Neural progenitor cell (in vitro differentiated cells): Measurements from ENCODE around the gene RAC2. TPM values are rescaled to one million over a fixed set of nuclear protein-coding genes. Genes with fewer than 3 reads are reported as not detected.

Source experiments
- DNase-seq: peaks from one replicate; pipeline ENCODE4 v3.0.0-alpha.2; 2016; ENCODE audit warnings: low spot score
- H2AFZ ChIP-seq: fragments of 200-600 bp; sonication (generic); replicated peaks from 2 replicates; pipeline ENCODE4 v1.6.1; 2016; ENCODE audit warnings: antibody characterized with exemption
- H3F3A ChIP-seq: fragments of 200-600 bp; sonication (generic); 2 replicates; pipeline ENCODE4 v1.6.1; 2016; ENCODE audit warnings: antibody characterized with exemption, low read depth
- H3K27ac ChIP-seq: fragments of 200-600 bp; sonication (generic); 2 replicates; pipeline ENCODE4 v1.5.1; 2016; ENCODE audit warnings: mild to moderate bottlenecking
- H3K27me3 ChIP-seq: fragments of 200-600 bp; sonication (generic); 2 replicates; pipeline ENCODE4 v1.6.1; 2016; ENCODE audit warnings: mild to moderate bottlenecking, moderate library complexity
- H3K36me3 ChIP-seq: fragments of 200-600 bp; sonication (generic); 2 replicates; pipeline ENCODE4 v1.5.1; 2016
- H3K4me1 ChIP-seq: fragments of 200-600 bp; sonication (generic); 2 replicates; pipeline ENCODE4 v1.6.1; 2016; ENCODE audit warnings: mixed run types
- H3K4me2 ChIP-seq: fragments of 200-600 bp; sonication (generic); 2 replicates; pipeline ENCODE4 v1.6.1; 2016
- H3K4me3 ChIP-seq: fragments of 200-600 bp; sonication (generic); 2 replicates; pipeline ENCODE4 v1.5.1; 2016
- H3K79me2 ChIP-seq: fragments of 200-600 bp; sonication (generic); 2 replicates; pipeline ENCODE4 v1.6.1; 2016; ENCODE audit warnings: low read depth
- H3K9ac ChIP-seq: fragments of 200-600 bp; sonication (generic); 2 replicates; pipeline ENCODE4 v1.6.1; 2016
- H3K9me3 ChIP-seq: fragments of 200-600 bp; sonication (generic); 2 replicates; pipeline ENCODE4 v1.5.1; 2016; ENCODE audit warnings: low read depth
- H4K20me1 ChIP-seq: fragments of 200-600 bp; sonication (generic); 2 replicates; pipeline ENCODE4 v1.6.1; 2016; ENCODE audit warnings: low read depth
- H3K27ac Mint-ChIP-seq: 3 replicates; pipeline ENCODE4 v1.8.0; 2021; ENCODE audit warnings: mixed read lengths
- H3K27me3 Mint-ChIP-seq: 2 replicates; pipeline ENCODE4 v1.8.0; 2022; ENCODE audit warnings: low read depth, mild to moderate bottlenecking, inconsistent platforms, moderate library complexity, mixed read lengths; ENCODE audit not compliant: insufficient read depth
- H3K36me3 Mint-ChIP-seq: 3 replicates; pipeline ENCODE4 v1.8.0; 2021; ENCODE audit warnings: mixed read lengths
- H3K4me1 Mint-ChIP-seq: 3 replicates; pipeline ENCODE4 v1.8.0; 2021; ENCODE audit warnings: mixed read lengths
- H3K4me3 Mint-ChIP-seq: 3 replicates; pipeline ENCODE4 v1.8.0; 2021; ENCODE audit warnings: mild to moderate bottlenecking, moderate library complexity, mixed read lengths
- H3K9me3 Mint-ChIP-seq: 3 replicates; pipeline ENCODE4 v1.8.0; 2020; ENCODE audit warnings: mixed read lengths
- EZH2 ChIP-seq: fragments of 200-600 bp; sonication (generic); IDR thresholded peaks from 2 replicates; pipeline ENCODE4 v1.6.1; 2017; ENCODE audit warnings: antibody characterized with exemption, mild to moderate bottlenecking, moderate library complexity
- EZH2phosphoT487 ChIP-seq: fragments of 200-600 bp; sonication (generic); IDR thresholded peaks from 2 replicates; pipeline ENCODE4 v1.6.1; 2017; ENCODE audit warnings: antibody characterized with exemption
- total RNA-seq: library from RNA; depleted of rRNA; stranded (reverse); fragments of >200 nt; gene quantifications from 2 replicates; pipeline ENCODE4 v1.2.3, GENCODE V29; 2015; ENCODE audit warnings: low replicate concordance
- TF ChIP-seq, protein P1 (sequence below): fragments of 200-600 bp; sonication (generic); IDR thresholded peaks from 2 replicates; pipeline ENCODE4 v1.5.1; 2017; ENCODE audit warnings: antibody characterized with exemption, mild to moderate bottlenecking

The RAC2 gene
- total RNA-seq, 1 donor from 2014 or later = 1.7 TPM

DNA sequence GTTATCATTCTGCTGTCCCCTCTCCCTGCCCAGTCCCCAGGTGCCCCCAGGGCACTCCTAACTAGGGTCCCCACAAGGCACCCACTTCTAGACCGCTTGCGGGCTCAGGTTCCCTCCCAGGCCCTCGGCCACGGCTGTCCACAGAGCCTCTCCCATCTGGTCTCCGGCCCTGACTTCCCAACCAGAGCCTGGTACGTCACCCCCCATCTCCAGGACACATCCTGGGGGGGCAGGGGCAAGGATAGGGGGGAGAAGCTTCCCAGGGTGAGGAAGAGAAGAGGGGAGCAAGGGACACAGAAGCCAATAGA is 32.2 kb downstream of the RAC2 start:
- H3K27ac ChIP-seq = no peak overlapping the region
- H3K9ac ChIP-seq = no peak overlapping the region
- Mint-ChIP-seq H3K4me3 (no peak overlapping the region), H3K9me3 (no peaks in the 10 kb centered on the region), H3K27ac (no peak overlapping the region), H3K36me3 (no peaks in the 10 kb centered on the region), H3K4me1 (peaks cover 50% of the 10 kb centered on the region), H3K27me3 (peaks cover 17% of the 10 kb centered on the region)
- H3K9me3 ChIP-seq = no peaks in the 10 kb centered on the region
- TF ChIP-seq EZH2 (no peak), EZH2phosphoT487 (no peak)
- TF ChIP-seq, protein P1, sequence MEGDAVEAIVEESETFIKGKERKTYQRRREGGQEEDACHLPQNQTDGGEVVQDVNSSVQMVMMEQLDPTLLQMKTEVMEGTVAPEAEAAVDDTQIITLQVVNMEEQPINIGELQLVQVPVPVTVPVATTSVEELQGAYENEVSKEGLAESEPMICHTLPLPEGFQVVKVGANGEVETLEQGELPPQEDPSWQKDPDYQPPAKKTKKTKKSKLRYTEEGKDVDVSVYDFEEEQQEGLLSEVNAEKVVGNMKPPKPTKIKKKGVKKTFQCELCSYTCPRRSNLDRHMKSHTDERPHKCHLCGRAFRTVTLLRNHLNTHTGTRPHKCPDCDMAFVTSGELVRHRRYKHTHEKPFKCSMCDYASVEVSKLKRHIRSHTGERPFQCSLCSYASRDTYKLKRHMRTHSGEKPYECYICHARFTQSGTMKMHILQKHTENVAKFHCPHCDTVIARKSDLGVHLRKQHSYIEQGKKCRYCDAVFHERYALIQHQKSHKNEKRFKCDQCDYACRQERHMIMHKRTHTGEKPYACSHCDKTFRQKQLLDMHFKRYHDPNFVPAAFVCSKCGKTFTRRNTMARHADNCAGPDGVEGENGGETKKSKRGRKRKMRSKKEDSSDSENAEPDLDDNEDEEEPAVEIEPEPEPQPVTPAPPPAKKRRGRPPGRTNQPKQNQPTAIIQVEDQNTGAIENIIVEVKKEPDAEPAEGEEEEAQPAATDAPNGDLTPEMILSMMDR = no peak
- H3K36me3 ChIP-seq = no peaks in the 10 kb centered on the region
- no peak for DNase-seq
- H4K20me1 ChIP-seq = no peaks in the 10 kb centered on the region
- no peaks in the 10 kb centered on the region for H3K79me2 ChIP-seq
- H3K4me2 ChIP-seq = peak overlapping the region; percentile 64
- H3K27me3 ChIP-seq = no peaks in the 10 kb centered on the region
- H3F3A ChIP-seq = peaks cover 5% of the 10 kb centered on the region
- peaks cover 29% of the 10 kb centered on the region for H3K4me1 ChIP-seq
- H2AFZ ChIP-seq = peak overlapping the region; percentile 88
- H3K4me3 ChIP-seq = no peak overlapping the region

DNA sequence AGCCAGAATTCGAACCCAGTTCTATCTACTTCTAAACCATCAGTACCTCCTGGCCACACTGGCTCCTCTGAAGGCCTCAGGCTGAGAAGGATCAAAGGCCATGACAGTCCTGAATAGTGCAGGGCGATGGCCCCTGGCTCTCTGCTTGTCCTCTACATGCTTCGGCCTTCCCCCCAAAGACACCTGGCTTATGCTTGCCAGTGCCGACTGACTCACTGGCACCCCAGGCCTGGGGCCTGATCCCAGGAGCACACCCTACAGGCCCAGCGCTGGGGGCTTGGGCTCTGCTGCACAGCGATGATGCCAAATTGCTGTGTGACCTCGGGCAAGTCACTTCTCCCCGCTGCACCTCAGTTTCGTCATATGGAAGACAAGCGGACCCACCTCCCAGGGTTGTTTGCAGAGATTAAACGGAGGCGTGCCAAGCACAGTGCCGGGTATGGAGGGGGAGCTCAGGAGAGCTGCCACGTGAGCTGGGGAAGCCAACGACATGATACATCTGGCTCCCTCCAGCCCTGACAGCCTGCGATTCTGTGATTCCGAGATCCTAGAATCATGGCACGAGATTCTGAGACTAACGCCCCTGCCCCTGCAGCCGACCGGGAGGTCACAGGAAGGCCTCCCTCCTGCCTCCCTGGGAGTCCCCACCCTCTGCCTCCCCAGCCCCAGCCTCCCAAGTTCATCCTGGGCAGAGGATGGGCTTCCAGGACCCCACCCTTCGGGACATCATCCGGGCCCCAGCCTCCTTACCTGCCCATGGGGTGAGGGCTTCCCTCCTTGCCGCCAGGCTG is 32.8 kb downstream of the RAC2 start:
- Mint-ChIP-seq H3K36me3 (no peaks in the 10 kb centered on the region), H3K27ac (peak overlapping the region; percentile 46), H3K9me3 (no peaks in the 10 kb centered on the region), H3K4me3 (peak overlapping the region; percentile 18), H3K27me3 (peaks cover 15% of the 10 kb centered on the region), H3K4me1 (peaks cover 50% of the 10 kb centered on the region)
- peak overlapping the region; percentile 88 for H2AFZ ChIP-seq
- H3K4me1 ChIP-seq = peaks cover 29% of the 10 kb centered on the region
- no peak for TF ChIP-seq EZH2phosphoT487
- TF ChIP-seq, protein P1 = no peak
- TF ChIP-seq EZH2 = no peak
- no peaks in the 10 kb centered on the region for H3K36me3 ChIP-seq
- H3K79me2 ChIP-seq = no peaks in the 10 kb centered on the region
- H3K27ac ChIP-seq = no peak overlapping the region
- H3F3A ChIP-seq = peaks cover 5% of the 10 kb centered on the region
- H3K9ac ChIP-seq = no peak overlapping the region
- no peaks in the 10 kb centered on the region for H4K20me1 ChIP-seq
- H3K4me2 ChIP-seq = peak overlapping the region; percentile 64
- no peaks in the 10 kb centered on the region for H3K27me3 ChIP-seq
- H3K4me3 ChIP-seq = no peak overlapping the region
- no peaks in the 10 kb centered on the region for H3K9me3 ChIP-seq
- DNase-seq = no peak

DNA sequence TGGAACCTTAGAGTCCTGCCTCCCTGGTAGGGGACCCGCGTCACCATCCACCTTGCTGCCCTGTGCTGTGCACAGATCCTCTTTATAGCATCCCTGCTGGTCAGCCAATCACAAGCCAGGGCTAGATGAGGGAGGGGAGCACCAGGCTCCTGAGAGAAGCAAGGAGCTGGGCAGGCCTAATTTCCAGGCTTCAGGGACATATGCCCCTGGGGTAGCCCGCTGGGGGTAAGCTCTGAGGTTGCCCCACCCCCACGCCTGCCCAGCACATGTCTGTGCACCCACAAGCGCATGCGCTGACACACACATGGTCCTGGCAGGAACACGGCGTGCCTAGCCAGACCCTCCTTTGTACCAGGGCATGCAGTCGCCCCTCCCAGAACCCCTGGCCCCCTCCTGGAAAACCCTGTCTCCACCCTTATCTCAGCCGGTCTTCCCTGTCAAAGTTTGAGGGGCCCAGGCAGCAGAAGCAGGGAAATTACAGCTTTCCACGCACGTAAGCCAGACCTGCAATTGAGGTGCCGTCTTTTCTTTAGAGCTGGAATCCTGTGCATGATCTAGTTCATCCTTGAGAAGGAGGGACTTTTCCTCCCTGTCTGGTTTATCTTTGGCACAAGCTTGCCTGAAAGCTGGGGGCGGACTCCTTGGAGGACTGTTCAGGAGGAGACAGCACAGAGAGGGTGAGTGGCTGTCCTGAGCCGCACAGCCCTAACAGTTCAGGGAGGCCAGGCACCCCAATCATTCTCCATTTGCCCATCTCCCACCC is 33.8 kb downstream of the RAC2 start:
- Histone ChIP-seq H3K4me3 (no peak overlapping the region), H3K4me1 (peaks cover 29% of the 10 kb centered on the region), H4K20me1 (no peaks in the 10 kb centered on the region), H3K27ac (no peak overlapping the region), H3K4me2 (no peak overlapping the region), H3K9ac (no peak overlapping the region), H3K79me2 (no peaks in the 10 kb centered on the region), H3K36me3 (no peaks in the 10 kb centered on the region), H2AFZ (no peak overlapping the region), H3K9me3 (no peaks in the 10 kb centered on the region), H3K27me3 (no peaks in the 10 kb centered on the region), H3F3A (peaks cover 5% of the 10 kb centered on the region)
- Mint-ChIP-seq H3K4me3 (no peak overlapping the region), H3K27me3 (peaks cover 13% of the 10 kb centered on the region), H3K9me3 (no peaks in the 10 kb centered on the region), H3K36me3 (no peaks in the 10 kb centered on the region), H3K27ac (peak overlapping the region; percentile 63), H3K4me1 (peaks cover 50% of the 10 kb centered on the region)
- no peak for DNase-seq
- TF ChIP-seq EZH2 (no peak), EZH2phosphoT487 (no peak)
- TF ChIP-seq, protein P1 = no peak
